Activated naive CD8-positive, alpha-beta T cell treated with anti-CD3 and anti-CD28 coated beads, Interleukin-2, amount 10 ng/mL, durations not matched to agents 7 days and 5 days (primary cell): Measurements from ENCODE around the gene C14orf132. TPM values are rescaled to one million over a fixed set of nuclear protein-coding genes. Genes with fewer than 3 reads are reported as not detected.

Experiments used
- ATAC-seq: fragments of 150-1000 bp; cut with Tn5 transposase; one replicate; pipeline ENCODE4 v1.10.0; 2021; ENCODE audit warnings: low read depth, moderate library complexity
- POLR2A ChIA-PET: fragments of 350-600 bp; sonication (Branson Sonifier 250); formaldehyde crosslinking; loops from one replicate; lab custom pipeline; 2021; ENCODE audit warnings: antibody characterized with exemption; lab: Charles Lee
- DNase-seq: peaks from one replicate; pipeline ENCODE4 v3.0.0; 2021
- H3K27ac Mint-ChIP-seq: one replicate; pipeline ENCODE4 v1.8.0; 2022; ENCODE audit warnings: mild to moderate bottlenecking, mixed read lengths
- H3K27me3 Mint-ChIP-seq: one replicate; pipeline ENCODE4 v1.8.0; 2022; ENCODE audit warnings: mild to moderate bottlenecking, moderate library complexity, mixed read lengths
- H3K36me3 Mint-ChIP-seq: one replicate; pipeline ENCODE4 v1.8.0; 2021; ENCODE audit warnings: mild to moderate bottlenecking, mixed read lengths
- H3K4me1 Mint-ChIP-seq: one replicate; pipeline ENCODE4 v1.8.0; 2021; ENCODE audit warnings: mixed read lengths
- H3K4me3 Mint-ChIP-seq: one replicate; pipeline ENCODE4 v1.8.0; 2022; ENCODE audit warnings: mild to moderate bottlenecking, moderate library complexity, mixed read lengths
- H3K9me3 Mint-ChIP-seq: one replicate; pipeline ENCODE4 v1.8.0; 2021; ENCODE audit warnings: mixed read lengths
- total RNA-seq, 2 experiments: library from RNA; stranded (reverse); gene quantifications; one replicate each; pipeline ENCODE4 v1.2.3, GENCODE V29; 2021

The C14orf132 gene
- total RNA-seq, 2 experiments from 2014 or later: 1.7 to 2.1 TPM

GRCh38 chr14:96122496-96122895 lies 83.3 kb downstream of the C14orf132 start:
- Mint-ChIP-seq H3K36me3 (no peaks in the 10 kb centered on the region), H3K4me3 (no peak overlapping the region), H3K9me3 (no peaks in the 10 kb centered on the region), H3K4me1 (peaks cover 13% of the 10 kb centered on the region), H3K27ac (no peak overlapping the region), H3K27me3 (peaks cover 3% of the 10 kb centered on the region)
- no peak for ATAC-seq
- no peak for DNase-seq
- POLR2A ChIA-PET: no interaction called here

- DNase-seq: no peak
- no peak overlapping the region for H3K27ac Mint-ChIP-seq
- H3K9me3 Mint-ChIP-seq: no peaks in the 10 kb centered on the region
- peaks cover 6% of the 10 kb centered on the region for H3K27me3 Mint-ChIP-seq
- H3K4me3 Mint-ChIP-seq: no peak overlapping the region
- POLR2A ChIA-PET: no interaction called here
- no peaks in the 10 kb centered on the region for H3K36me3 Mint-ChIP-seq
- peaks cover 13% of the 10 kb centered on the region for H3K4me1 Mint-ChIP-seq
- no peak for ATAC-seq
These were observed 86.4 kb downstream of the C14orf132 start for GRCh38 chr14:96125536-96125935.

GRCh38 chr14:96126339-96126782 lies 87.2 kb downstream of the C14orf132 start:
- Mint-ChIP-seq H3K9me3 (no peaks in the 10 kb centered on the region), H3K4me3 (peak overlapping the region; percentile 61), H3K4me1 (peaks cover 13% of the 10 kb centered on the region), H3K36me3 (no peaks in the 10 kb centered on the region), H3K27me3 (peaks cover 6% of the 10 kb centered on the region), H3K27ac (peak overlapping the region; percentile 78)
- DNase-seq: peak; percentile 32
- peak; percentile 77 for ATAC-seq
- POLR2A ChIA-PET: no interaction called here

- H3K4me1 Mint-ChIP-seq: peaks cover 13% of the 10 kb centered on the region
- POLR2A ChIA-PET: no interaction called here
- no peak for ATAC-seq
- H3K4me3 Mint-ChIP-seq: peak overlapping the region; percentile 61
- H3K9me3 Mint-ChIP-seq: no peaks in the 10 kb centered on the region
- no peak for DNase-seq
- H3K27ac Mint-ChIP-seq: peak overlapping the region; percentile 78
- H3K36me3 Mint-ChIP-seq: no peaks in the 10 kb centered on the region
- peaks cover 6% of the 10 kb centered on the region for H3K27me3 Mint-ChIP-seq
These were observed 87.7 kb downstream of the C14orf132 start for GRCh38 chr14:96126783-96127271.

- Mint-ChIP-seq H3K27me3 (peaks cover 5% of the 10 kb centered on the region), H3K4me1 (peaks cover 11% of the 10 kb centered on the region), H3K27ac (no peak overlapping the region), H3K36me3 (no peaks in the 10 kb centered on the region), H3K4me3 (no peak overlapping the region), H3K9me3 (no peaks in the 10 kb centered on the region)
- DNase-seq (no peak), ATAC-seq (no peak)
- POLR2A ChIA-PET: no interaction called here
These were observed 90.1 kb downstream of the C14orf132 start for GRCh38 chr14:96129128-96129736.

- POLR2A ChIA-PET: interaction anchor here (0.5 kb wide), 1 partner anchor 1089 kb away, joined by 4 read pairs; no protein-coding TSS in a partner anchor
- no peak overlapping the region for H3K27ac Mint-ChIP-seq
- no peak overlapping the region for H3K4me3 Mint-ChIP-seq
- H3K36me3 Mint-ChIP-seq: no peaks in the 10 kb centered on the region
- no peaks in the 10 kb centered on the region for H3K9me3 Mint-ChIP-seq
- DNase-seq: no peak
- peaks cover 11% of the 10 kb centered on the region for H3K4me1 Mint-ChIP-seq
- no peak for ATAC-seq
- H3K27me3 Mint-ChIP-seq: peaks cover 5% of the 10 kb centered on the region
These were observed 91.2 kb downstream of the C14orf132 start for GRCh38 chr14:96130391-96130790.

GRCh38 chr14:96130854-96131253 lies 91.7 kb downstream of the C14orf132 start:
- Mint-ChIP-seq H3K27me3 (peaks cover 5% of the 10 kb centered on the region), H3K36me3 (no peaks in the 10 kb centered on the region), H3K4me3 (no peak overlapping the region), H3K9me3 (no peaks in the 10 kb centered on the region), H3K4me1 (peaks cover 8% of the 10 kb centered on the region), H3K27ac (no peak overlapping the region)
- POLR2A ChIA-PET: no interaction called here
- ATAC-seq (no peak), DNase-seq (no peak)

- H3K9me3 Mint-ChIP-seq: no peaks in the 10 kb centered on the region
- no peak for ATAC-seq
- peaks cover 2% of the 10 kb centered on the region for H3K4me1 Mint-ChIP-seq
- DNase-seq: no peak
- H3K27me3 Mint-ChIP-seq: peaks cover 5% of the 10 kb centered on the region
- H3K27ac Mint-ChIP-seq: no peak overlapping the region
- H3K36me3 Mint-ChIP-seq: no peaks in the 10 kb centered on the region
- H3K4me3 Mint-ChIP-seq: no peak overlapping the region
- POLR2A ChIA-PET: no interaction called here
These were observed 92.7 kb downstream of the C14orf132 start for GRCh38 chr14:96131836-96132235.

GRCh38 chr14:96134508-96134907 lies 95.3 kb downstream of the C14orf132 start:
- DNase-seq (no peak), ATAC-seq (no peak)
- peaks cover 5% of the 10 kb centered on the region for H3K27me3 Mint-ChIP-seq
- H3K4me3 Mint-ChIP-seq: no peak overlapping the region
- POLR2A ChIA-PET: no interaction called here
- no peaks in the 10 kb centered on the region for H3K36me3 Mint-ChIP-seq
- no peak overlapping the region for H3K27ac Mint-ChIP-seq
- no peaks in the 10 kb centered on the region for H3K4me1 Mint-ChIP-seq
- peaks cover 1% of the 10 kb centered on the region for H3K9me3 Mint-ChIP-seq

GRCh38 chr14:96135285-96135684 lies 96.1 kb downstream of the C14orf132 start:
- Mint-ChIP-seq H3K27ac (no peak overlapping the region), H3K36me3 (no peaks in the 10 kb centered on the region), H3K9me3 (peaks cover 1% of the 10 kb centered on the region), H3K4me1 (no peaks in the 10 kb centered on the region), H3K27me3 (peaks cover 5% of the 10 kb centered on the region), H3K4me3 (no peak overlapping the region)
- POLR2A ChIA-PET: no interaction called here
- DNase-seq (no peak), ATAC-seq (no peak)

GRCh38 chr14:96136371-96137005 lies 97.3 kb downstream of the C14orf132 start:
- ATAC-seq (no peak), DNase-seq (no peak)
- Mint-ChIP-seq H3K9me3 (peaks cover 1% of the 10 kb centered on the region), H3K27ac (no peak overlapping the region), H3K27me3 (peaks cover 2% of the 10 kb centered on the region), H3K4me3 (no peak overlapping the region), H3K36me3 (no peaks in the 10 kb centered on the region), H3K4me1 (no peaks in the 10 kb centered on the region)
- POLR2A ChIA-PET: no interaction called here

GRCh38 chr14:96138241-96138640 lies 99.1 kb downstream of the C14orf132 start:
- Mint-ChIP-seq H3K27ac (no peak overlapping the region), H3K9me3 (peaks cover 4% of the 10 kb centered on the region), H3K4me3 (no peak overlapping the region), H3K4me1 (no peaks in the 10 kb centered on the region), H3K36me3 (no peaks in the 10 kb centered on the region), H3K27me3 (peaks cover 1% of the 10 kb centered on the region)
- POLR2A ChIA-PET: no interaction called here
- ATAC-seq (no peak), DNase-seq (no peak)

- POLR2A ChIA-PET: no interaction called here
- Mint-ChIP-seq H3K36me3 (no peaks in the 10 kb centered on the region), H3K4me3 (no peak overlapping the region), H3K27me3 (peaks cover 7% of the 10 kb centered on the region), H3K4me1 (no peaks in the 10 kb centered on the region), H3K27ac (no peak overlapping the region), H3K9me3 (peaks cover 4% of the 10 kb centered on the region)
- no peak for ATAC-seq
- DNase-seq: no peak
These were observed 100.0 kb downstream of the C14orf132 start for GRCh38 chr14:96139169-96139568.

GRCh38 chr14:96139879-96140278 lies 100.7 kb downstream of the C14orf132 start:
- H3K36me3 Mint-ChIP-seq: no peaks in the 10 kb centered on the region
- no peak overlapping the region for H3K27ac Mint-ChIP-seq
- POLR2A ChIA-PET: no interaction called here
- no peak for DNase-seq
- H3K4me3 Mint-ChIP-seq: no peak overlapping the region
- peaks cover 6% of the 10 kb centered on the region for H3K9me3 Mint-ChIP-seq
- H3K27me3 Mint-ChIP-seq: peaks cover 10% of the 10 kb centered on the region
- no peaks in the 10 kb centered on the region for H3K4me1 Mint-ChIP-seq
- no peak for ATAC-seq
